Measurements from ENCODE around the gene RAB27B.

GRCh38 chr18:54822872-54823845 lies 5.1 kb upstream of the RAB27B start:
- TF ChIP-seq EZH2 (IDR thresholded peaks at IDR 0.05; ENCODE audit: low read depth, low read length, severe bottlenecking) (no peak), JUN (IDR thresholded peaks at IDR 0.05; ENCODE audit: low read depth, low read length) (no peak), EP300 (IDR thresholded peaks at IDR 0.05; ENCODE audit: borderline replicate concordance in 1 of 2, low read depth in 2 of 2, low read length in 2 of 2) (no peak), POLR2A (IDR thresholded peaks at IDR 0.05; ENCODE audit: control extremely low read depth in 1 of 2, low read depth in 2 of 2, low read length in 2 of 2) (no peak), TCF12 (IDR thresholded peaks at IDR 0.05; ENCODE audit: low read depth, low read length) (no peak), CTCF (IDR thresholded peaks at IDR 0.05; ENCODE audit: control extremely low read depth in 1 of 3, insufficient read depth in 1 of 3, low read depth in 1 of 3, low read length in 3 of 3) (no peak), CREB1 (IDR thresholded peaks at IDR 0.05) (no peak), SP1 (IDR thresholded peaks at IDR 0.05; ENCODE audit: low read depth, low read length) (no peak), MAX (IDR thresholded peaks at IDR 0.05) (no peak), TAF7 (optimal IDR thresholded peaks at IDR 0.05; ENCODE audit: borderline replicate concordance, low read depth, low read length) (no peak), YY1 (IDR thresholded peaks at IDR 0.05; ENCODE audit: low read depth, low read length) (no peak), CEBPB (IDR thresholded peaks at IDR 0.05; ENCODE audit: low read depth, low read length) (no peak), KDM1A (IDR thresholded peaks at IDR 0.05; ENCODE audit: borderline replicate concordance, low read length) (no peak), RNF2 (IDR thresholded peaks at IDR 0.05; ENCODE audit: borderline replicate concordance, low read depth, low read length, missing control alignments, poor library complexity, severe bottlenecking) (no peak)
